Inflammatory macrophage (primary cell): ENCODE measurements around the gene S100A7.
"Not testable (repeated sequence)": the region's sequence is repeated elsewhere in the genome, so short reads cannot be mapped to it uniquely, and the experiment has no call there.

ENCODE experiments used
- DNase-seq, 2 donors: peaks; one replicate each; pipeline ENCODE4 v3.0.0-alpha.2; 2020 to 2022

Gene S100A7

DNA sequence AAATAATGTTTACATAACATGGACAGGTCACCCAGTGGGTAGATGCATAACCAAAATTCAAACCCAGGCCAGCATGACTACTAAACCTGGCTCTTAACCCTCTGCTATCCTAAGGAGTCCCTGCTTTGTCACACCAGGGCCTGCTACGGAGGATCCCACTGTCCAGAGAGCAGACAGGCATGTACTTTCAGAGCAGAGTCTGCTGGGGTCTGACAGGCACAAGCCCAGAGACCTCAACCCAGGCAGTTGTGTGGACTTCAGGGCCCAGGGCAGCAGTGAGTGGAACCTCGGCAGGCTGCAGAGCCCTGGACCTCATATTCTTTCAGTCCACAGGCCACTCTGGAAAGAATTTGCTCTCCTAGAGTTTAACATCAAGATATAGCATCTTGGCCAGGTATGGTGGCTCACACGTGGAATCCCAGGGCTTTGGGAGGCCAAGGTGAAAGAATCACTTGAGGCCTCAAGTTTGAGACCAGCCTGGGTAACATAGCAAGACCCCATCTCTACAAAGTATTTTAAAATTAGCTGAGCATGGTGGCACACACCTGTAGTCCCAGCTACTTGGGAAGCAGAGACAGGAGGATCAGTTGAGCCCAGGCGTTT lies 16.1 kb upstream of the S100A7 start:
- no peak for DNase-seq

DNA sequence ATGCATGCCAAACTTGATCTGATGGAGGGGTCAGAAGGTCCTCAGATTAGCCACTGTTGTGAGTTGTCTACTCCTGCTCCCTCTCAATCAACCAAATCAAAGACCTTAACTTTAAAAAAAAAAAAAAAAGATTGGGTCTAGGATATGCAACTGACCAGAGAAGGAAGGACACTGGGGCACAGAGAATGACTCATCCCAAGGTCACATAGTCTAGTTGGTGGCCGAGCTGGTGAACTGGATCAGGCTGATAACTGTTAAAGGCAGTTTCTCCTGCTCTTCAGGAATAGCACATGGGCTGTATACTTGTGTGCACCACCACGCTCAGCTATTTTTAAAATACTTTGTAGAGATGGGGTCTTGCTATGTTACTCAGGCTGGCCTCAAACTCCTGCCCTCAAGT lies 14.8 kb upstream of the S100A7 start:
- DNase-seq, result no peak

DNA sequence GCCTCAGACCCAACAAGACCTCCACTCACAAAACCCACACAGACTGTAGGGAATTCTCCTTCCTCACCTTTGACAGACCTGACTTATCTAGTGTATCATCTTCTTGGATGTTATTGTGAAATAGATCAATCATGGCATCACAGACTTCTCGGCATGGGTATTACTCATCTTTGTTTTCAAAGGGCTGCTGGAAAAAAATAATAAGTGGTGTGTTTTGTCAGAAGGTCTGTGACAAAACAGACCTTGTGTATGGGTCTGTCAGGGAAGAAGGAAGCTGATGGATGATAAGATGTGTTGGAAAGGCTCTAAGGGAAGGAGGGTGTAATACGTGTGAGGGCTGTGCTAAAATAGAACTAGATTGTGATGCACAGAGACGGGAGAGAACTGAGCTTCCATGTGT lies 13.9 kb upstream of the S100A7 start:
- DNase-seq, result no peak

DNA sequence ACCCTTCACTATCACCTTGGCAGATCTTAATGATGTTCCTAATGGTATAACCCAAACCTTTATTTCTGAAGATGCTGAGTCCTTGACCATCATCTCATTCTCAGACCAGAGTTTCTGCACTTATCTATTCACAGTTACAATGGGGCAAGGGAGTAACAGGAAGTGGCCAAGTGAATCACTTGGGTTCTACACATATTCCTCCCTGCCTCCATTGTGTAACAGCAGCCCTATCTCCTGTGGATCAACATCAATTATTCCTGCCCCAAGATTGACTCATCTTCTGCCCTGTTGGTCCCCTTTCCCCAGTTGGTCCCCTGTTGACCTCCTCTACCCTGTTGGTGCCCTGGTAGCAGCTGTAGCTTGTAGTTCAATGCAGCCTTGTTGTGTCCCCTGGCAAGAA lies 10.3 kb upstream of the S100A7 start:
- no peak for DNase-seq

DNA sequence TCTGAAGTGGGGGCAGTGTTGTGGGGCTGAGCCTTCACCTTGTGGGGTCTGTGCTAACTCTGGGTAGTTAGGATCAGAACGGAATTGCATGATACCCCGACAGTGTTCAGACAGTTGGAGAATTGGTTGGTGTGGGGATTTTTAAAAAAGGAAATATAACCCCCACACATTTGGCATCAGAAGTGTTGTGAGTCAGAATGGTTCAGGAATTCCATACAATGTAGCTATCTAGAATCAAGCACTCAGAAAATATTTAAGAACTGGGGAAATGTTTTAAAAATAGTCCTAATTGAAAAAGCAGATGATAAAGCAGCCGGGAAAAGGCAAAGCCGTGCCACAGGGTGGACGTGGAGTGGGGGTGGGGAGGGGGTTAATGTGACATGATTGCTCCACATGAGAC lies 6.5 kb upstream of the S100A7 start:
- no peak for DNase-seq

DNA sequence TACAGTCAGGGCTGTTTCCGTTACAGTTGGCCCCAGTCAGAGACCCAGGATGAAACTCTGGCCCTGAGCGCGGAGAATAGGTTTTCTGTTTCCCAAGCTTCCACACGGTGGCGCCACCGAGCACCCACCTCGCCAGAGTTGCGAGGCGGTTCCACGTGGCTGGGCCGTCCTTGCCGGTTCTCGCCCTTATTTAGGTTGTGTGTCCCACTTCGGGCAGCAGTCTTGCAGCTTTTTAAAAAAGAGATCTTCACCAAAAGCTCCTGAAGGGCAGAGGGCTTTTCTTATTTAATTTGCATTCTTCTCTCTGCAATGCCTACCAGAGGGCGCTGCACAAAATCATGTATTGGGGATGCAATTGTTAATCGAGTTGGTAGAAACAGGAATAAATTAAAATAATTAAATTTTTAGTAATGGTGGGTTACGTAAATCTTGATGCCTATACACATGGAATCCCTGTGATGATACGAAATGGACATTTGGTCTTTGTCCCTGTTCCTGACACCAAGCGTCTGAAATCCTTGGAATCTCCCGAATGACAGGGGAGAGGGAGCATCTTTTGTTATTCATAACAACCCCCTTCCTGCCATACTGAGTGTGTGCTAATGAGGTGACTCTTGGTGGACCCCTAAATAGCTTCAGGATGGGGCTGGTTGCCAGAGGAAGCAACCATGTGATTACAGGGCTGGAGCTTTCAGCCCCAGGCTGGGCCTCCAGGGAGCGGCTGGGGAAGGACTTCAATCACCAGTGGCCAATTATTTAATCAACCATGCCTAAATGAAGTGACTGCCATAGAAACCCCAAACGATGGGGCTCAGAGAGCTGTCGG lies 5.6 kb upstream of the S100A7 start:
- peak; percentile 48 to 60 for DNase-seq

DNA sequence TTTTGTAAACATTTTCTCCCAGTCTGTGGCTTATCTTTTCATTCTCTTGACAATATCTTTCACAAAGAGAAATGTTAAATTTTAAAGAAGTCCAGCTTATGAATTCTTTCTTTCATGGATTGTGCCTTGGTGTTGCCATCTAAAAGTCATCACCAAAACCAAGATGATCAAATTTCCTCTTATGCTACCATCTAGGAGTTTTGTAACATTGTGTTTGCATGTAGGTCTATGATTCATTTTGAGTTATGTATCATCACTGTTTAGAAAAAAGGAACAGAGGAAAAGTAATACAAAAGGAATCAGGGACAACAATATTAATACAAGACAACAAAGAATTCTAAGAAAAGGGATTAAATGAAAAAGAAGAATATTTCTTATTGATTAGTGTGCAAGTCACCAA lies 2.3 kb upstream of the S100A7 start:
- peak; percentile 28 to 55 for DNase-seq

DNA sequence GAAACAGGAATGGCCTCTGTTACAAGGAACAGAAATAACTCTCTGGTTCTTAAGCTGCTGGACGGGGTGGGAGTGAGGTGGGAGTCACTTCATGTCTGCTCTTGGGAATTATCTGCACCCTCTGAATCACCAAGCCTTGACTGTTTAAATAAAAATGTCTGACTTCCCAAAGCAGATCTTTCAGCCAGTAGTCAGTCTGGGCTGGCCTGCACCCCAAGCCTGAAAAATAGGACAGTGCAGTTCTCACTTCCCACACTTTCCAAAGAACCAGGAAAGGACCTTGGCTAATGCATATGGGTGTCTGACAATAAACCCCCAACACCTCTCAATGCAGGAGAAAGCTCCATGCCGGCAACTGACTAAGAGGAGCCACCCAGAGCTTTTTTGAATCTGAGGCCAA lies 796 bp downstream of the S100A7 start:
- DNase-seq, result no peak

DNA sequence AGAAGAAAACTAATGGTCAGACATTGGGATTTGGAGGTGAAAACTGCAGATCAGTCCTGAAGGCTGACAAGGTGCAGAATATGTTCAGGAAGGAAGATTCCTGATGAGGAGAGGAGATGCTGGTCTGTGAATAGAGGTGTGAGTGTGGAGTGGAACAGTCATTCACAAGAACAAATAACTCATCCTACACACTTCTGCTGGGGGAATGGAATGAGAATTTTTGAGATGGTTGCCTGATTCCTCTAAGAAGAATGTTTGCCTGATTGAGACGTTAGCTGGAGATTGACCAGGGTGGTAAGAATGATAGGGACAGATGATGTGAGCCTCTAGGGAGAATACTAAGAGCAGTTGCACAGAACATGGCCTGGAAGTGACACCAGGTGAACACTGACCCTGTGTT lies 4.1 kb downstream of the S100A7 start:
- DNase-seq, result no peak

DNA sequence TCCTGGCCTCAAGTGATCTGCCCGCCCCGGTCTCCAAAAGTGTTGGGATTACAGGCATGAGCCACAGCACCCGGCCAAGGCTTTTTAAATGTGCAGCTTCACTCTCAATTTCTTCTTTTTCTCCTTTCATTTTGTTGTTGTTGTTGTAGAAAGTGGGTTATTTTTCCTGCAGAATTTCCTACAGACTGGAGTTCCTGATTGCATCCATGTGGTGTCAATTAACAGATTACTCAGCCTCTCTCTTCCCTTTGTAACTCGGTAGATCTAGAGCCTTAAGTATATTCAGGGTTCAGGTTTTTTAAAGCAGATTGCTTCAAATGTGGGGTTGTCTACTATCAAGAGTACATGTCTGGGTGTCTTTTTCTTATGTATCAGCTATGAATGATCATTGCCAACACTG lies 11.6 kb downstream of the S100A7 start:
- DNase-seq, result not testable (repeated sequence)

DNA sequence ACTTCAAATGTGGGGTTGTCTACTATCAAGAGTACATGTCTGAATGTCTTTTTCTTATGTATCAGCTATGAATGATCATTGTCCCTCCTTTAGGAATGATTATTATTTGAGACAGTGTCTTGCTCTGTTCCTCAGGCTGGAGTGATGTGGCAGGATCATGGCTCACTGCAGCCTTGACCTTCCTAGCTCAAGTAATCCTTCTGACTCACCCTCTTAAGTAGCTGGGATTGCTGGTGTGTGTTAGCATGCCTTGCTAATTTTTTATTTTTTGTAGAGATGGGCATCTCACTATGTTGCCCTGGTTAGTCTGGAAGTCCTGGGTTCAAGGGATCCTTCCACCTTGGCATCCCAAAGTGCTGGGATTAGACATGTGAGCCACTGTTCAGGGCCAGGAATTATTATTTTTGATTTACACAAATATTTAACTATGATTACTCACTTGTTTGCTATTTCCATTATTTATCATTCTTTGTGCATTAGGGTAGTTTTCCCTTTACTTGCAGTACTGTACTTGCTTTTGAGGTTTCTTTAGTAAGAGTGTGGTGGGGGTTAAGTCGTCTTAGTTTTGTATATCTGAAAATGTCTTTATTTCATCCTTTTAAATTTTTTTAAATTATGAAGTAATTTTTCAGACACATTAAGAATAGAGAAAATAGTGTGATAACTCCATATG lies 12.8 kb downstream of the S100A7 start:
- DNase-seq, result no peak

DNA sequence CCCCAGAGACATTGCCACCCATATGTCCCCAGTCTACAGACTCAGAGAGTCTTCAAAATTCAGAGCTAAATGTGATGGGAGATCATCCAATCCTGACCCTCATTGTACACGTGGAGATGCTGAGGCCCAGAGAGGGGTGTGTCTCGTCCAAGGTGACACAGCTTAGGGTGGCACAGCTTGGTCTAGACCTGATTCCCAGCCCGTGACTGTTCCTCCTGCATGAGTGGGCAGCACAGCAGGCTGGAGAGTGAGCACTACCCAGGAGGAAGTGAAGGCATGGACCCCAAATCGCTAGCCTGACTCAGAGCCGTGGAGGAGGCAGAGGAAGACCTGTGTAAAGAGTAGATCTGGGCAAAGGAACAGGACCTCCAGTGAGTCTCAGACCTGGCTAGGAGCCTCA lies 16.4 kb downstream of the S100A7 start:
- DNase-seq, result no peak

DNA sequence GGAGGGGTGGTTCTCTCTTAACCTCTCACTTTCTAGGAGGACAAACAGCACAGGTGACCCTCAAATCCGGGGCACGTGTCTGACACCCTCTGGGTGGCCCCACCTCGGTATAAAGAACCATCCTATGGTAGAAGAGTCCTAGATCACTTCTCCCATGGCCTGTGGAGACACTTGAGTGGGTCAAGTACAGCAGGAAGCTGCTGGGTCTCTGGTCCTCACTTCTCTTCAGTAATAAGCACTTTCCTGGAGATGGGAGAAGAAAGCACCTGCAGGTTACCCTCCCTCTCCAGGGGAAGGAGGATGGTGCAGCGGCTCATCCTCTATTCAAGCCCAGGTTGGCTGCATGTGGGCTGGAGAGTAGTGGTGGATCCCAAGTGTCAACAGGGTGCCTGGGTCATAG lies 17.0 kb downstream of the S100A7 start:
- no peak for DNase-seq

DNA sequence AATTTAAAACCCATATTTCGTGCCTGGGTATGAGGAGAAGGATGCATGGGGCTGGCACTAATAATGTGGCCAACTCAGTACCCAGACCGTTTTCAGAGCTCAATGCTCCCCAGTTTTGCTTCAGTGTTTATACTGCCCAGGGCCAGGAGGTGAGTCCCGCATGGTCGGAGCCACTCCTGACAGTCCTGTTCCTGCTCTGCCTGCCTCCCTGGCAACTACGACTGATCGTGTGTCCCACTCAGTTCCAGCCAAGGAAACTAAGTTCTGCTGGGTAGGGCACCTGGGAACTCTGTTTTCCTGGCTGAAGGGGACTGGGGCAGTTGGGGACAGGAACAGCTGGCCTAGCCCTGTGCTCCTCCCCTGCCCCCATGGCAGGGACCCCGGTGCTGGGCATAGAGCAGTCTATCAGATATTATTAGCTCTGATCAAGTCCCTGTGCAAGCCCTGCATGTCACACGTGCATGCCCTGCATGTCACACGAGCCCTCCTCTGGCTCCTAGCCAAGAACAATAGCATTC lies 19.2 kb downstream of the S100A7 start:
- no peak for DNase-seq

DNA sequence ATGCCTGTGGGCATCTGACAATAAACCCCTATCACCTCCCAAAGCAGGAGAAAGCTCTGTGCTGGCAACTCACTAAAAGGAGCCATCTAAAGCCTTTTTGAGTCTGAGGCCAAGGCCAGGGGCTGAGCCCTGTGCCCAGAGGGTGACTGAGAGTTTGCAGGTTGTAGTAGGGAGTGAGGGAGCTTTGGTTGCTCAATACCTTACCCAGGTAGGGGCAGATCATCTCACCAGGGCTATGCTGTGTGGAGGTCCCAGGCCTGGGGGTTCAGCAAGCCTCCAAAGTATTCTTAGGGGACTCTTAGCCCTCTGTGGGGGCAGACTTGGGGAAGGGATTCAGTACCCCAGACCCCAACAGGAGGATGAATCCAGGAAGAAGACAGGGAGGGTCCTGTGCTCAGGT lies 21.2 kb downstream of the S100A7 start:
- DNase-seq, result no peak

DNA sequence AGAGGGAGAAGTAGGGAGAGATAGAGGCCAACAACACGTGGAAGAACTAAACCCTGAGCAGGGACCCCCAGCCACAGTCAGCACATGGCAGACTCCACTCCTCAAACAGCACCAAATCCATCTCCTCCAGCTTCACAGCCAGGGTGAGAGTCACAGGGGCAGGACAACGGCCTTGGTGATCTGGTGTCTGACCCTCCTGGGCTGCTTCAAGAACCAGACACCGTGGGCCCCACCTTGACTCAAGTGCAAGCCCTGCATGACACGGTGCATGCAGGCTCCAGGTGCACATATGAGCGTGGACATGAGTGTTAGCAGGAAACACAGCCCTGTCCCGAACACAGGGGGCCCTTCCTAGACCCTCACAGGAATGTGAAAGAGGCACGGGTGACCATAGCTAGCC lies 21.9 kb downstream of the S100A7 start:
- no peak for DNase-seq

DNA sequence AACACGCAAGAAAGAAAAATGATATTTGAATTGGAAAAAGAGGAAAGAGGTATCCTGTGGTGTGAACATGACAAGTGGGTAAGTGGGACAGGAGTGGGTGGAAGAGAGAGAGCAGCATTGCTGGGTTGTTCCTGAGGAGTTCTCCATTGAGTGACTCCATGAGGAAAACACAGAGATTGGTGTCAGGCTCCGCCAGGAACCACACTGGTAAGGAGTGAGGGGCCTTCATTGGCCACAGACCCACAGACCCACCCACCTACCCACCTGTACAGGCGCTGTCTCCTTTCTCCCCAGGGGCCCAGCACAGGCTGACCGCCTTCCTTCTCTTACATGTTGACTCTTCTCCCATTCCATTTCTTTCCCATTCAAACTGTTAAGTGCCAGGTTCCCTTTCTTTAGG lies 23.2 kb downstream of the S100A7 start:
- no peak for DNase-seq

DNA sequence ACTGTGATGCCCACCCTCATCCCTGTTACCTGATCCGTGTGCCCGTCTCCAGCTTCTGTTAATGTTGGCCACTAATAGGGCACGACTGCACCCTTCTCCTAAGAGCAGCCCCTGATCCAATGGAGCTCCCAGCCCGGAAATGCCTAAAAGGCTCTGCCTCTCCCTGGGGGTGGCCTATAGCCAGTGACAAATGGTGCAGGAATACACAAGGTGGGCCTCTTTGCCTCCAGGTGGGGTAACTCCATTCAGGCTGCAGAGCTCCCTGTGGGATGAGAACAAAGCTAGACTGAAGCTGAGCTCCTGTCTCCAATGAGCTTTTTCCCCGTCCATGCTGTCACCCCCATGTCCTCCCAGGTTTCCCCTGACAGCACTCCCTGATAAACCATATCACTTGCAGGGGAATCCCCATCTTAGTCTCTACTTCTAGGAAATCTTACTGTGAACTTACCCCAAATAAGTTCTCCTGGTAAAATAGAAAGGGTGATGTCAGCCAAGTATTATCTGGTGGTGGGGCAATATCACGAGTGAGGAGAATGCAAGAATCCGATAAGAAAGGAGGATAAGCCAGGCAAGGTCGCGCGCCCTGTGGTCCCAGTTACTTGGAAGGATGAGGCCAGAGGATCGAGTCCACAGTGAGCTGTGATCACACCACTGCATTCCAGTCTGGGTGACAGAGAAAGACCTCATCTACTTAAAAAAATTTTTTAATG lies 25.6 kb downstream of the S100A7 start:
- no peak for DNase-seq

DNA sequence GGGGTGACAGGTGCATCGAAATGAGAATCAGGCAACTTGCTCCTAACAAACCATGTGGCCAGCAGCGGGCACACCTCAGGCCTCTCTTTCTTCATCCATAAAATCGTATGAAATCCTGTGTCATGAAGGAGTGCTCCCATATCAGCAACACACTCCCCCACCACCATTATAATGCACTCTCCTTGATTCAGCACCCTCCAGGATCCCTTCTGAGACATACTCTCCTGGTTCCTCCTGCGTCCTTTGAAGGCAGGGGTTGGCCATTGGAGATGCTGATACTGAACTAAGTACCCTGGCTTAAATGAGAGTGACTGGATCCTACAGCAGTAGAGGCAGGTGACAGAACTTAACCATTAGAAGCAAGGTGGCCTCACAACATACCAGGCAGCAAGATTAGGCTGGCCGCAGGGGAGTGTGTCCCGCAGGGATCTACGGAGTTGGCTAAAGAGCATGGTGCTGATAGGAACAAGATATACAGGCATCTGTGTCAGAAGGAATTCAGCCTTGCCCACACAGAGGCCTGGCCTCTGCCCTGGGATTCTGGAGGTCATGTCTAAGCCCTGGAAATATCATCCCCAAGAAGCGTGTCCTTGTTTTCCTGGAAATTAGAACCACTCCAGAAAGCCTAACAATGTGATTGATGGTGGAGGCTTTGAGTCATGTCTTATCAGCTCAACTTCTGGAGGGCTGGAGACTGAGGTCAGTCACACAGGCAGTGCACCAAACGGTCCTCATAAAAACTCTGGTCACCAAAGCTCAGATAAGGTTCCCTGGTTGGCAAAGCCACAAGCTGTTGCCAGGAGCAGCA lies 27.4 kb downstream of the S100A7 start:
- no peak for DNase-seq

DNA sequence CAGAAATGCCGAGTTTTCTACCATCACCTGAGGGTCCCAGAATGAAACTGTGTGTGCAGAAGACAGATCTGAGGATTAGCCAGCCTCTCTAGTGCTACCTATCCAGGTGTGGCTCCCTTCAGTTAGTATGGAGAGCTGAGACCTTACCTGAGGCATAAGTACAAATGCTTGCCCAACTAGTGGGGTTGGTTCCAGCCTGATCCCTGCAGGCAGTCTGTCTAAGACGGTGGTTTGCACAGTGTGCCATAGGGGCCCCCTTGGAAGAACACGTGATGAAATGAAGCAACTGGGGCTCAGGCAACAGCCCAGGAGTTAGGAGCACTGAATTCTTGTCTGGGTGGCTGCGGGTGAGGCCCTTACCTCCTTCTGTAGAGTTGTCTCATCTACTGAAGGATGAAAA lies 28.5 kb downstream of the S100A7 start:
- no peak for DNase-seq

DNA sequence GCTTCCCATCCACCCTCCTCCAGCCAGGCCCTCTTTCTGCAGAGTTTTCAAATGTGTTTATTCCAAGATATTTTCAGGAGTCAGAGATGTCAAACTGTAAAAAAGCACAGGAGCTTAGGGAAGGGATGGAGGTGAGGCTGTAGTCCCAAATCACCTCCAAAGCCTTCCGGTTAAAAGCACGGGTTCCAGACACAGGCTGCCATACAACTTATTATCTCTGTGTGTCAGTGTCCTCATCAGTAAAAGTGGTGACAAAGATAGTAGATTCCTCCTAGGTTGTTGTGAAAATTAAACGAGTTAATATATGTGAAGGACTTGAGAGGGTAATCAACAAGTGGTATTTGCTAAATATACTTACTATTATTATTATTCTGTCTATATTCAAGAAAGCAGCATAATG lies 29.0 kb downstream of the S100A7 start:
- DNase-seq, result no peak

DNA sequence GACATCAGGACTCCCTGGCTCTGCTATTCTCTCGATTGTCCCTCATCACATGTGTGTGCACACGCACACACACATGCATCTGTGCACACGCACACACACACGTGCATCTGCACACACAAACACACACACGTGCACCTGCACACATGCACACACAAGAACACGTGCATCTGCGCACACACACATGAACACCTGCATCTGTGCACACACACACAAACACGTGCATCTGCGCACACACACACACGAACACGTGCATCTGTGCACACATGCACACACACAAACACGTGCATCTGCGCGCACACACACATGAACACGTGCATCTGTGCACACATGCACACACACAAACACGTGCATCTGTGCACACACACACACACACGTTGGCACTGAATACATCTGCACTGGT lies 29.4 kb downstream of the S100A7 start:
- no peak for DNase-seq
